ENCODE measurements around the gene RTN1. TPM values are rescaled to one million over a fixed set of nuclear protein-coding genes. Genes with fewer than 3 reads are reported as not detected.

RTN1 gene
- total and polyA plus RNA-seq, 2 of the 8 experiments (the other 6 are each of a cell fraction or from before 2014, with no cell fraction given) = 2.8 to 4.9 TPM

GRCh38 chr14:59591641-59592370, 278.8 kb downstream of the RTN1 start (continued):
- TF ChIP-seq POLR2AphosphoS5 (IDR thresholded peaks at IDR 0.05; ENCODE audit: low read depth, low read length) (no peak), EZH2 (IDR thresholded peaks at IDR 0.05; ENCODE audit: low read depth, low read length, severe bottlenecking) (no peak), TAF1 (IDR thresholded peaks at IDR 0.05; ENCODE audit: low read depth, low read length) (no peak), TAF7 (optimal IDR thresholded peaks at IDR 0.05; ENCODE audit: borderline replicate concordance, low read depth, low read length) (no peak), ZNF274 (IDR thresholded peaks at IDR 0.05; ENCODE audit: borderline replicate concordance, extremely low read depth, low read length) (no peak), KDM1A (IDR thresholded peaks at IDR 0.05; ENCODE audit: borderline replicate concordance, low read length) (no peak)

Measured in H1 (cell line).